Large intestine (tissue), 12 donors: ENCODE data around the gene RGS11. TPM values are rescaled to one million over a fixed set of nuclear protein-coding genes. Genes with fewer than 3 reads are reported as not detected.
A peak's percentile ranks its signal among the peaks of the same experiment; 100 is the strongest.

Source experiments
- DNase-seq, 2 donors: peaks; one replicate each; pipeline versions ENCODE4 v3.0.0 to v3.0.0-alpha.2; 2013
- H3K27ac ChIP-seq: one replicate; pipeline ENCODE4 v1.5.1; 2013; ENCODE audit warnings: low read length
- H3K27me3 ChIP-seq: 2 replicates; pipeline ENCODE4 v1.6.1; 2013; ENCODE audit warnings: low read length; ENCODE audit not compliant: control insufficient read depth, insufficient read depth
- H3K36me3 ChIP-seq: 2 replicates; pipeline ENCODE4 v1.6.1; 2013; ENCODE audit warnings: low read length; ENCODE audit not compliant: control insufficient read depth, insufficient read depth
- H3K4me1 ChIP-seq: one replicate; pipeline ENCODE4 v1.6.1; 2013; ENCODE audit warnings: low read length; ENCODE audit not compliant: control insufficient read depth, insufficient read depth
- H3K4me3 ChIP-seq: one replicate; pipeline ENCODE4 v1.5.1; 2013; ENCODE audit warnings: low read length
- H3K9me3 ChIP-seq: one replicate; pipeline ENCODE4 v1.6.1; 2013; ENCODE audit warnings: mild to moderate bottlenecking, low read depth, low read length, moderate library complexity; ENCODE audit not compliant: control insufficient read depth
- WGBS: methylation state at CpG from one replicate; pipeline ENCODE4 v1.1.5; 2013; ENCODE audit warnings: low lambda C conversion rate; ENCODE audit not compliant: insufficient coverage; 5-methylcytosine and 5-hydroxymethylcytosine counted together
- long read RNA-seq, 11 donors: transcript quantifications; one replicate each; lab custom pipeline, GENCODE V29; 2026
- polyA plus RNA-seq: library from polyadenylated mRNA; unstranded; fragments of 120-200 nt; gene quantifications from one replicate; pipeline ENCODE4 v1.2.1, GENCODE V29; 2013

The RGS11 gene
- polyA plus RNA-seq: 6.6 TPM
- long read RNA-seq, donor 1: 0 reads
- long read RNA-seq, donor 2: 0 reads
- long read RNA-seq, donor 3: 0 reads
- long read RNA-seq, donor 4: 0 reads
- long read RNA-seq, donor 5: 0 reads
- long read RNA-seq, donor 6, partial matches to known transcripts: 0 of 2 reads
- long read RNA-seq, donor 6, other reads (novel, unspliced or antisense): 0 of 2 reads
- long read RNA-seq, donor 7, partial matches to known transcripts: 0 of 1 reads
- long read RNA-seq, donor 7, other reads (novel, unspliced or antisense): 0 of 1 reads
- long read RNA-seq, donor 8: 0 reads
- long read RNA-seq, donor 9: 0 reads
- long read RNA-seq, donor 10: 0 reads
- long read RNA-seq, donor 11: 0 reads

GRCh38 chr16:275786-276232, at the start of gene RGS11:
Gene RGS11, minus strand, starts transcription at chr16:275944. Its CDS starts 33 bp downstream, at chr16:275911.
- Histone ChIP-seq H3K9me3 (peaks cover 11% of the 10 kb centered on the region), H3K27me3 (peaks cover 64% of the 10 kb centered on the region), H3K4me3 (no peak within 1 kb of the TSS), H3K4me1 (peaks cover 9% of the 10 kb centered on the region), H3K27ac (no peak within 1 kb of the TSS), H3K36me3 (no peaks in the 10 kb centered on the region)
- no peak for DNase-seq
- WGBS: no CpG with 5 or more reads among the region's 56 CpGs

GRCh38 chr16:324451-325334, 48.9 kb upstream of the RGS11 start:
- H3K4me3 ChIP-seq: no peak overlapping the region
- H3K27me3 ChIP-seq: no peaks in the 10 kb centered on the region
- H3K27ac ChIP-seq: peak overlapping the region; percentile 37
- peaks cover 35% of the 10 kb centered on the region for H3K4me1 ChIP-seq
- peaks cover 11% of the 10 kb centered on the region for H3K9me3 ChIP-seq
- peak; percentile 80 for DNase-seq
- no CpG with 5 or more reads among the region's 55 CpGs for WGBS
- peaks cover 9% of the 10 kb centered on the region for H3K36me3 ChIP-seq

DNA sequence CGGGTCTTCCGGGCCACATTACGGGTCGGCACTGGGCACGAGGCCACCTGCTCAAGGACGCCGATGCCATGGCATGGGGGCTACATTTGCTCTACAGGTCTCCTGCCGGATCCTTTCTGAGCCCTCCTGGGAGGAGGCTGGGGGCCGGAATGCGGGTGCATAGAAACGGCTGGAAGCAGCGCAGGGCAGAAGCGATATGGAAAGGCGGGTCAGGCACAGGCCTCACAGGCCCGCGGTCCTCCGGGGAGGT, 48.4 kb upstream of the RGS11 start:
- Histone ChIP-seq H3K36me3 (peaks cover 10% of the 10 kb centered on the region), H3K4me1 (peaks cover 32% of the 10 kb centered on the region), H3K9me3 (peaks cover 11% of the 10 kb centered on the region), H3K27ac (peak overlapping the region; percentile 23), H3K27me3 (no peaks in the 10 kb centered on the region), H3K4me3 (no peak overlapping the region)
- no CpG with 5 or more reads among the region's 17 CpGs for WGBS
- no peak for DNase-seq

DNA sequence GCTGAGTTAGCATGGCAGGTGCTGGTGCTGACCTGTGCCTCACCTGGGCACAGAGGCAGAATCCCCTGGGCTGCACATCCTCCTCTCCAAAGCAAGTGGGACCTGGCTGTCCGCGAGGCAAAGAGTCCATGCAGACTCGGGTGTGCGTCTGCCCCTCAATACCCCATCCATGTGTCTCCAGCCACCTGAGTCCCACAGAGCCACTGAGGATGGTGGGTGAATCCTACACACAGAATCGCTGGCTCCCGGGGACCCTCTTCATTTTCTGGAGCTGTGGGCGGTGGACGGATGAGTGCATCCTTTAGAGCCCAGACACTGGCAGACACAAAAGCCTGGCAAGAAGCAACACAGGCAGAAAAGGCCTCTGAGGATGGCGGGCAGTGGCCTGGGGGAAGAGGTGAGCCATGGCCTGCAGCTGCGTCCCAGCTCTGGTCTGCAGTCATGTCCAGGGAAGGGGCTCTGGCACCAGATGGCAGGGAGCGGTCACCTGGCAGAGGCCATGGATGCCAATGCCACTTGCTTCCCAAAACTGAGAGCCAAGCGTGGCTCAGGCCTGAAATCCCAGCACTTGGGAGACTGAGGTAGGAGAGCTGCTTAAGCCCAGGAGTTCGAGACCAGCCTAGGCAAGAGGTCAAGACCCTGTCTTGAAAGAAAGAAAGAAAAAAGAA, 46.9 kb upstream of the RGS11 start:
- 100% methylated on average over 1 of the region's 13 CpGs for WGBS
- Histone ChIP-seq H3K36me3 (peaks cover 26% of the 10 kb centered on the region), H3K4me1 (peaks cover 19% of the 10 kb centered on the region)

GRCh38 chr16:321532-321931, 45.8 kb upstream of the RGS11 start:
- Histone ChIP-seq H3K4me1 (peaks cover 12% of the 10 kb centered on the region), H3K27ac (no peak overlapping the region), H3K9me3 (peaks cover 11% of the 10 kb centered on the region), H3K36me3 (peaks cover 32% of the 10 kb centered on the region), H3K4me3 (no peak overlapping the region), H3K27me3 (no peaks in the 10 kb centered on the region)
- 50% methylated on average over 1 of the region's 9 CpGs for WGBS
- no peak for DNase-seq

More for the DNA sequence above, 46.9 kb upstream of the RGS11 start:
- no peak overlapping the region for H3K4me3 ChIP-seq
- H3K27ac ChIP-seq: no peak overlapping the region
- H3K27me3 ChIP-seq: no peaks in the 10 kb centered on the region
- H3K9me3 ChIP-seq: peaks cover 11% of the 10 kb centered on the region
- no peak for DNase-seq

- peaks cover 8% of the 10 kb centered on the region for H3K4me1 ChIP-seq
- 100% methylated on average over 1 of the region's 5 CpGs for WGBS
- DNase-seq: no peak
- H3K27me3 ChIP-seq: no peaks in the 10 kb centered on the region
- peaks cover 29% of the 10 kb centered on the region for H3K36me3 ChIP-seq
- peaks cover 11% of the 10 kb centered on the region for H3K9me3 ChIP-seq
- no peak overlapping the region for H3K27ac ChIP-seq
- H3K4me3 ChIP-seq: no peak overlapping the region
Observed at GRCh38 chr16:320206-320605, 44.5 kb upstream of the RGS11 start.

DNA sequence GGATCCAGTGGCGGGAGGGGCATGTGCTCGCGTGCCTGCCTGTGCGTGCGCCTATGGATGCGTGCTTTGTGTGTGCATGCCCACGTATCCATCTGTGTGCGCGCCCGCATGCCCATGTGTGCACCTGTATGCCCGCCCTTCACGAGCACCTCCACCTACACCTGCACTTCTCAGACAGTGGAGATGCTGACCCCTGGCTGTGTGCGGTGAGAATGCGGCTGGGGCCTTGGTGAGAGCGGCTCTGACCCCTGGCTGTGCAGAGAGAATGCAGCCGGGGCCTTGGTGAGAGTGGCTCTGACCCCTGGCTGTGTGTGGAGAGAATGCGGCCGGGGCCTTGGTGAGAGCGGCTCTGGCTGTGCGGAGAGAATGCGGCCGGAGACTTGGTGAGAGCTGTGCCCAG, 42.9 kb upstream of the RGS11 start:
- H3K36me3 ChIP-seq: peaks cover 40% of the 10 kb centered on the region
- no peaks in the 10 kb centered on the region for H3K27me3 ChIP-seq
- no peaks in the 10 kb centered on the region for H3K4me1 ChIP-seq
- no CpG with 5 or more reads among the region's 22 CpGs for WGBS
- H3K9me3 ChIP-seq: no peaks in the 10 kb centered on the region
- no peak overlapping the region for H3K27ac ChIP-seq
- DNase-seq: no peak
- H3K4me3 ChIP-seq: no peak overlapping the region

GRCh38 chr16:317583-317982, 41.8 kb upstream of the RGS11 start:
- Histone ChIP-seq H3K36me3 (peaks cover 51% of the 10 kb centered on the region), H3K4me1 (no peaks in the 10 kb centered on the region), H3K9me3 (no peaks in the 10 kb centered on the region), H3K4me3 (no peak overlapping the region), H3K27ac (no peak overlapping the region), H3K27me3 (no peaks in the 10 kb centered on the region)
- DNase-seq: no peak
- no CpG with 5 or more reads among the region's 5 CpGs for WGBS

GRCh38 chr16:316741-317464, 41.2 kb upstream of the RGS11 start:
- DNase-seq: no peak
- no peak overlapping the region for H3K27ac ChIP-seq
- no peaks in the 10 kb centered on the region for H3K9me3 ChIP-seq
- H3K36me3 ChIP-seq: peaks cover 53% of the 10 kb centered on the region
- no CpG with 5 or more reads among the region's 19 CpGs for WGBS
- no peaks in the 10 kb centered on the region for H3K27me3 ChIP-seq
- H3K4me1 ChIP-seq: no peaks in the 10 kb centered on the region
- no peak overlapping the region for H3K4me3 ChIP-seq

- Histone ChIP-seq H3K27me3 (no peaks in the 10 kb centered on the region), H3K36me3 (peaks cover 62% of the 10 kb centered on the region), H3K9me3 (no peaks in the 10 kb centered on the region), H3K4me3 (no peak overlapping the region), H3K27ac (no peak overlapping the region), H3K4me1 (no peaks in the 10 kb centered on the region)
- DNase-seq: no peak
- WGBS: no CpG with 5 or more reads among the region's 14 CpGs
Observed at GRCh38 chr16:314795-315299, 39.1 kb upstream of the RGS11 start.
